Lower leg skin (tissue), 3 donors: Measurements from ENCODE around the gene LIPC.

Source experiments
- CTCF ChIP-seq, 3 donors: fragments of 450-650 bp; IDR thresholded peaks; one replicate each; pipeline ENCODE4 v1.5.1; 2016; ENCODE audit warnings: antibody characterized with exemption in 3 of 3, mild to moderate bottlenecking in 3 of 3, moderate library complexity in 2 of 3
- POLR2A ChIP-seq, 2 donors: fragments of 450-650 bp; IDR thresholded peaks; one replicate each; pipeline ENCODE4 v1.6.1; 2016 to 2017; ENCODE audit warnings: antibody characterized with exemption in 2 of 2, mild to moderate bottlenecking in 1 of 2, moderate library complexity in 1 of 2

DNA sequence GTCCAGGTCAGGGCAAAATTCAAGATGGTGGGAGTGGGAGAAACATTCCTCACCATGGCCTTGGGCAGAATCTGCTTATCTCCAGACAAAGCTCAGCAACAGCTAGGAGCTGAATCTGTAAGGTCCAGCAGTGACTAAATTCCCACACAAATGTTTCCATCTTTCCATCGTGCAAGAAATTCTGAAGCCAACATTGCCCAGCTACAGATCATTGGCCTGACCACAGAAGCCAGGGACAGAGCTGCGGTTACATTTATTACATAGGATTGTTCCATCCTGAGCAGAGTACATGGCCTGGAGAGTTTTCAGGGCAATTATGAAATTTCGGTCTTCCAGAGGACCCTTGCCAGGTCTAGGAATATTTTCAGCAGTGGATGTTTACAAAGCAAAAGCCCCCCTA is 100.3 kb downstream of the LIPC start:
- TF ChIP-seq POLR2A (IDR thresholded peaks at IDR 0.05) (no peak), CTCF (IDR thresholded peaks at IDR 0.05) (no peak)
